ENCODE results near the gene EPHB2. TPM values are rescaled to one million over a fixed set of nuclear protein-coding genes. Genes with fewer than 3 reads are reported as not detected.

EPHB2 gene
- total and polyA plus RNA-seq, 2 donors (not counting 1 experiment from before 2014, with no cell fraction given): 0.07 to 0.39 TPM

DNA sequence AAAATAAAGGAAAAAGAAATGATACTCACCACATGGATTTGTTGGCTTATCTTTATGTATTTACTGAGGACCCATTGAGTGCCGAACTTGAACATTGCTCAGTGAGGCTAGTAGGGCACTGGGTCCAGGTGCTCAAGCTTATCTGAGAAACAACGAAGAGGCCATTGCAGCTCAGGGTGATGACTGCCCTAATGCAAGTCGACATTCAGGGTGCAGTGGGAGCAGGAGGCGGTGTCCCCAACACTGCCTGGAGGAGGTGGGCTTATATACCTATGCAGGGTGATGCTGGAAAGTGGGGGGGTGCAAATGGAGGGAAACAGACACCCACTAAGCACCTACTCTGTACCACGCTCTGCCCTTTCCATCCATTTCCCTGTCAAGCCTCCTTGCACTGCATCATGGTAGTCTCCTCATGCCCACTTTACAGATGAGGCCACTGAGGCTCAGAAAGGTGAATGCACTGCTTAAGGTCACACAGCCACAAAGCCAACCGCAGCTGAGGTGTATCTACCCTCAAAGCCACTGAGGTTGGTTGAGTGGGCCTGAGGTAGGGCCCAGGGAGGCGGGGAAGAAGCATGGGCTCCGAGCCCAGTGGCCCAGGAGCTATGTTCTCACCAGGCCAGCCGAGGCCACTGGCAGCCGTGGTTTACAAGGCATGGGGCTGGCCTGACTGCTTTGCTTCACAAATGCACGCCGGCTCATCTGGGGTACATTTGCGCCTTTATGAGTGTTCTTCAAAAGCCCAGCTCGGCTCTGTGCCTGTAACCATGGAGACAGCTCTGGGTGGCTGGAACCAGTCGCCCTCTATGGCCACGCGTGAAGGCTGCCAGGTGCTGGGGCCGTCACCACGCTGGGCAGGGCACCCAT lies 103.8 kb downstream of the EPHB2 start:
- H3K4me3 Mint-ChIP-seq: no peak overlapping the region
- Histone ChIP-seq H3K36me3 (replicated peaks in 1 of 2; ENCODE audit: control extremely low read depth in 1 of 2, control insufficient read depth in 1 of 2, extremely low read depth in 1 of 2, insufficient read depth in 2 of 2, low read length in 1 of 2) (no peaks in the 10 kb centered on the region), H2AFZ (ENCODE audit: insufficient read depth, low read depth, low read length, poor library complexity, severe bottlenecking) (no peak overlapping the region), H4K20me1 (ENCODE audit: control insufficient read depth, insufficient read depth, low read length, poor library complexity, severe bottlenecking) (no peaks in the 10 kb centered on the region), H3K79me2 (ENCODE audit: control insufficient read depth, insufficient read depth, low read length) (no peaks in the 10 kb centered on the region), H3K9me3 (ENCODE audit: control extremely low read depth in 1 of 3, control insufficient read depth in 2 of 3, insufficient read depth in 1 of 3, low read length in 2 of 3) (no peaks in the 10 kb centered on the region), H3K27me3 (replicated peaks in 1 of 4; ENCODE audit: control extremely low read depth in 1 of 4, control insufficient read depth in 3 of 4, insufficient read depth in 4 of 4, low read length in 3 of 4) (no peaks in the 10 kb centered on the region), H3K27ac (ENCODE audit: low read length in 2 of 2) (no peak overlapping the region), H3K4me1 (ENCODE audit: control insufficient read depth in 2 of 2, insufficient read depth in 2 of 2, low read length in 2 of 2) (no peaks in the 10 kb centered on the region), H3K4me3 (ENCODE audit: control extremely low read depth in 1 of 5, extremely low read depth in 1 of 5, insufficient read depth in 1 of 5, low read depth in 2 of 5, low read length in 4 of 5) (no peak overlapping the region), H3K4me2 (replicated peaks; ENCODE audit: low read depth, low read length, poor library complexity, severe bottlenecking) (no peak overlapping the region), H3K9ac (ENCODE audit: low read length) (no peak overlapping the region)
- no peaks in the 10 kb centered on the region for H3K9me3 Mint-ChIP-seq (ENCODE audit: insufficient read depth)
- TF ChIP-seq EZH2 (IDR thresholded peaks at IDR 0.05; ENCODE audit: borderline replicate concordance, insufficient read depth, low read depth, low read length, poor library complexity, severe bottlenecking): no peak
- TF ChIP-seq, protein P1, sequence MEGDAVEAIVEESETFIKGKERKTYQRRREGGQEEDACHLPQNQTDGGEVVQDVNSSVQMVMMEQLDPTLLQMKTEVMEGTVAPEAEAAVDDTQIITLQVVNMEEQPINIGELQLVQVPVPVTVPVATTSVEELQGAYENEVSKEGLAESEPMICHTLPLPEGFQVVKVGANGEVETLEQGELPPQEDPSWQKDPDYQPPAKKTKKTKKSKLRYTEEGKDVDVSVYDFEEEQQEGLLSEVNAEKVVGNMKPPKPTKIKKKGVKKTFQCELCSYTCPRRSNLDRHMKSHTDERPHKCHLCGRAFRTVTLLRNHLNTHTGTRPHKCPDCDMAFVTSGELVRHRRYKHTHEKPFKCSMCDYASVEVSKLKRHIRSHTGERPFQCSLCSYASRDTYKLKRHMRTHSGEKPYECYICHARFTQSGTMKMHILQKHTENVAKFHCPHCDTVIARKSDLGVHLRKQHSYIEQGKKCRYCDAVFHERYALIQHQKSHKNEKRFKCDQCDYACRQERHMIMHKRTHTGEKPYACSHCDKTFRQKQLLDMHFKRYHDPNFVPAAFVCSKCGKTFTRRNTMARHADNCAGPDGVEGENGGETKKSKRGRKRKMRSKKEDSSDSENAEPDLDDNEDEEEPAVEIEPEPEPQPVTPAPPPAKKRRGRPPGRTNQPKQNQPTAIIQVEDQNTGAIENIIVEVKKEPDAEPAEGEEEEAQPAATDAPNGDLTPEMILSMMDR (IDR thresholded peaks at IDR 0.05): no peak
- DNase-seq (no peak), ATAC-seq (ENCODE audit: low read depth) (no peak)
- H3K27me3 Mint-ChIP-seq: peaks cover 5% of the 10 kb centered on the region
- 80% methylated on average over 17 of the region's 19 CpGs for WGBS (ENCODE audit: insufficient coverage)
- no peaks in the 10 kb centered on the region for H3K4me1 Mint-ChIP-seq
- intact Hi-C loops (cut with micrococcal nuclease): no loop called here
- CTCF ChIA-PET: no interaction called here
- no peak overlapping the region for H3K27ac Mint-ChIP-seq
- POLR2A ChIA-PET: no interaction called here

GRCh38 chr1:22815043-22815365 lies 104.4 kb downstream of the EPHB2 start:
- Histone ChIP-seq H3K4me2 (replicated peaks; ENCODE audit: low read depth, low read length, poor library complexity, severe bottlenecking) (no peak overlapping the region), H3K79me2 (ENCODE audit: control insufficient read depth, insufficient read depth, low read length) (no peaks in the 10 kb centered on the region), H3K4me1 (ENCODE audit: control insufficient read depth in 2 of 2, insufficient read depth in 2 of 2, low read length in 2 of 2) (no peaks in the 10 kb centered on the region), H3K4me3 (ENCODE audit: control extremely low read depth in 1 of 5, extremely low read depth in 1 of 5, insufficient read depth in 1 of 5, low read depth in 2 of 5, low read length in 4 of 5) (no peak overlapping the region), H3K9me3 (ENCODE audit: control extremely low read depth in 1 of 3, control insufficient read depth in 2 of 3, insufficient read depth in 1 of 3, low read length in 2 of 3) (no peaks in the 10 kb centered on the region), H2AFZ (ENCODE audit: insufficient read depth, low read depth, low read length, poor library complexity, severe bottlenecking) (no peak overlapping the region), H3K27ac (ENCODE audit: low read length in 2 of 2) (no peak overlapping the region), H3K27me3 (replicated peaks in 1 of 4; ENCODE audit: control extremely low read depth in 1 of 4, control insufficient read depth in 3 of 4, insufficient read depth in 4 of 4, low read length in 3 of 4) (no peaks in the 10 kb centered on the region), H3K9ac (ENCODE audit: low read length) (no peak overlapping the region), H3K36me3 (replicated peaks in 1 of 2; ENCODE audit: control extremely low read depth in 1 of 2, control insufficient read depth in 1 of 2, extremely low read depth in 1 of 2, insufficient read depth in 2 of 2, low read length in 1 of 2) (no peaks in the 10 kb centered on the region), H4K20me1 (ENCODE audit: control insufficient read depth, insufficient read depth, low read length, poor library complexity, severe bottlenecking) (no peaks in the 10 kb centered on the region)
- H3K4me1 Mint-ChIP-seq: no peaks in the 10 kb centered on the region
- intact Hi-C loops (cut with micrococcal nuclease): no loop called here
- H3K9me3 Mint-ChIP-seq (ENCODE audit: insufficient read depth): no peaks in the 10 kb centered on the region
- no peak overlapping the region for H3K4me3 Mint-ChIP-seq
- 86% methylated on average over 3 of the region's 5 CpGs for WGBS (ENCODE audit: insufficient coverage)
- DNase-seq (no peak), ATAC-seq (ENCODE audit: low read depth) (no peak)
- no peak overlapping the region for H3K27ac Mint-ChIP-seq
- H3K27me3 Mint-ChIP-seq: peaks cover 6% of the 10 kb centered on the region
- POLR2A ChIA-PET: no interaction called here
- no peak for TF ChIP-seq EZH2 (IDR thresholded peaks at IDR 0.05; ENCODE audit: borderline replicate concordance, insufficient read depth, low read depth, low read length, poor library complexity, severe bottlenecking)
- TF ChIP-seq, protein P1 (IDR thresholded peaks at IDR 0.05): no peak
- CTCF ChIA-PET: no interaction called here

All from B cell (primary cell).